Endothelial cell of umbilical vein (primary cell): ENCODE data around the gene CCDC191. TPM values are rescaled to one million over a fixed set of nuclear protein-coding genes. Genes with fewer than 3 reads are reported as not detected.

Experiments
- BruUV-seq: library from RNA; stranded (reverse); fragments of 400-500 nt; replicated peaks from 2 replicates; lab custom pipeline; 2021; lab: Mats Ljungman, UMichigan
- CTCF ChIA-PET: fragments of 300-600, 350-600 bp; sonication (Branson Sonifier 250); formaldehyde crosslinking; loops from one replicate; lab custom pipeline; 2021; ENCODE audit warnings: antibody characterized with exemption, inconsistent platforms; lab: Charles Lee
- POLR2A ChIA-PET: fragments of 300-600, 350-600 bp; sonication (Branson Sonifier 250); formaldehyde crosslinking; loops from one replicate; lab custom pipeline; 2021; ENCODE audit warnings: antibody characterized with exemption, inconsistent platforms; lab: Charles Lee
- DNase-seq: peaks from one replicate; pipeline ENCODE4 v3.0.0-alpha.2; 2011; ENCODE audit warnings: low read depth, low spot score
- FAIRE-seq: peaks from 2 replicates; lab custom pipeline; 2011; peaks lifted over from hg19 to GRCh38; lab: Jason Lieb, UNC
- H2AFZ ChIP-seq: 2 replicates; pipeline ENCODE4 v1.6.0; 2012; ENCODE audit warnings: low read depth, low read length, control low read depth, inconsistent platforms
- H3K27ac ChIP-seq: 2 replicates; pipeline ENCODE4 v1.5.1; 2011; ENCODE audit warnings: low read depth, mild to moderate bottlenecking, control low read depth, low read length, moderate library complexity; ENCODE audit not compliant: insufficient read depth
- H3K27me3 ChIP-seq, 2 experiments: 2 replicates each; pipeline versions ENCODE4 v1.6.0 to v1.6.1; 2011; ENCODE audit warnings: low read length in 2 of 2, mixed read lengths in 1 of 2; ENCODE audit not compliant: control insufficient read depth in 2 of 2, insufficient read depth in 2 of 2
- H3K36me3 ChIP-seq, 2 experiments: 2 replicates in 1 of 2; 3 replicates in 1 of 2; pipeline ENCODE4 v1.5.1; 2011; ENCODE audit warnings: low read length in 2 of 2, mild to moderate bottlenecking in 1 of 2, moderate library complexity in 1 of 2; ENCODE audit not compliant: control insufficient read depth in 2 of 2, insufficient read depth in 2 of 2; ENCODE audit errors: extremely low read depth in 1 of 2
- H3K4me1 ChIP-seq: 3 replicates; pipeline ENCODE4 v1.5.1; 2011; ENCODE audit warnings: mild to moderate bottlenecking, low read length; ENCODE audit not compliant: control insufficient read depth, insufficient read depth; ENCODE audit errors: extremely low read depth
- H3K4me2 ChIP-seq: 2 replicates; pipeline ENCODE4 v1.6.1; 2011; ENCODE audit warnings: low read length, control low read depth, mixed read lengths; ENCODE audit not compliant: insufficient read depth
- H3K4me3 ChIP-seq, 3 experiments: fragments of 200-600 bp in 1 of 3; sonication (generic), shearing (Covaris generic) in 1 of 3; replicated peaks in 1 of 3; 2 replicates each; pipeline ENCODE4 v1.5.1; 2011 to 2016; ENCODE audit warnings: control low read depth in 3 of 3, low read length in 3 of 3, mild to moderate bottlenecking in 2 of 3, inconsistent platforms in 1 of 3, low read depth in 1 of 3, moderate library complexity in 1 of 3; ENCODE audit not compliant: insufficient read depth in 1 of 3
- H3K79me2 ChIP-seq: 2 replicates; pipeline ENCODE4 v1.6.0; 2012; ENCODE audit warnings: low read length, inconsistent platforms; ENCODE audit not compliant: control insufficient read depth, insufficient read depth
- H3K9ac ChIP-seq: replicated peaks from 2 replicates; pipeline ENCODE3; 2011; ENCODE audit warnings: low read length, control low read depth; ENCODE audit not compliant: insufficient read depth; ENCODE audit errors: extremely low read depth
- H3K9me1 ChIP-seq: replicated peaks from 3 replicates; pipeline ENCODE4 v1.6.0; 2011; ENCODE audit warnings: mild to moderate bottlenecking, low read length; ENCODE audit not compliant: control insufficient read depth, insufficient read depth; ENCODE audit errors: extremely low read depth
- H3K9me3 ChIP-seq: replicated peaks from 2 replicates; pipeline ENCODE4 v1.5.1; 2012; ENCODE audit warnings: low read length, inconsistent platforms; ENCODE audit not compliant: control insufficient read depth, insufficient read depth
- H4K20me1 ChIP-seq: replicated peaks from 2 replicates; pipeline ENCODE3; 2011; ENCODE audit warnings: mild to moderate bottlenecking, low read length; ENCODE audit not compliant: control insufficient read depth, insufficient read depth; ENCODE audit errors: extremely low read depth
- FOS ChIP-seq: IDR thresholded peaks from 2 replicates; pipeline ENCODE4 v1.6.1; 2011; ENCODE audit warnings: mild to moderate bottlenecking, low read length, moderate library complexity, borderline replicate concordance; ENCODE audit not compliant: insufficient read depth
- GATA2 ChIP-seq: IDR thresholded peaks from 2 replicates; pipeline ENCODE4 v1.7.0; 2011; ENCODE audit warnings: low read depth, mild to moderate bottlenecking, moderate library complexity, mixed read lengths, low read length; ENCODE audit not compliant: insufficient read length, insufficient read depth
- JUN ChIP-seq: IDR thresholded peaks from 2 replicates; pipeline ENCODE4 v1.6.1; 2011; ENCODE audit warnings: borderline replicate concordance, low read depth; ENCODE audit not compliant: insufficient read length, insufficient read depth
- MYC ChIP-seq: IDR thresholded peaks from one replicate; pipeline ENCODE4 v1.6.1; 2011; ENCODE audit warnings: mild to moderate bottlenecking, low read depth, low read length
- POLR2A ChIP-seq: IDR thresholded peaks from 2 replicates; pipeline ENCODE4 v1.6.1; 2012; ENCODE audit warnings: low read depth, mild to moderate bottlenecking, control low read depth, low read length
- POLR2AphosphoS5 ChIP-seq: IDR thresholded peaks from 2 replicates; pipeline ENCODE4 v1.6.1; 2012; ENCODE audit warnings: low read depth, mild to moderate bottlenecking, control low read depth, low read length, moderate library complexity; ENCODE audit not compliant: insufficient read depth
- dilution Hi-C: fragments of 300-500 bp; cut with MboI; formaldehyde crosslinking; loops from one replicate; pipeline ENCODE4 v1.15.0; 2019; ENCODE audit warnings: low sequenced_read_pairs; ENCODE audit not compliant: extremely low pct_ligation_motif_present
- intact Hi-C: fragments of 100-400 bp; cut with micrococcal nuclease; formaldehyde crosslinking; loops from one replicate; pipeline ENCODE4 v1.10.0; 2022
- polyA plus RNA-seq, 4 experiments: library from polyadenylated mRNA; depleted of rRNA in 3 of 4; stranded (reverse) in 3 of 4; unstranded in 1 of 4; fragments of >200 nt; gene quantifications; 2 replicates each; pipeline versions ENCODE4 v1.2.1 to v1.2.3, GENCODE V29; 2011 to 2012; ENCODE audit warnings: missing spikeins in 1 of 4
- total RNA-seq: library from RNA; stranded (reverse); gene quantifications from 2 replicates; pipeline ENCODE4 v1.2.3, GENCODE V29; 2021
- TF ChIP-seq, protein P1 (sequence below): IDR thresholded peaks from 2 replicates; pipeline ENCODE4 v1.6.1; 2011; ENCODE audit not compliant: insufficient read depth, insufficient read length
- TF ChIP-seq, protein P2 (sequence below), 2 donors: IDR thresholded peaks; 1 replicate in 1 of 2; 2 replicates in 1 of 2; pipeline ENCODE4 v1.5.1; 2011; ENCODE audit warnings: low read length in 2 of 2, mild to moderate bottlenecking in 2 of 2, moderate library complexity in 2 of 2, control low read depth in 1 of 2, inconsistent platforms in 1 of 2, low read depth in 1 of 2; ENCODE audit not compliant: insufficient read depth in 1 of 2; ENCODE audit errors: extremely low read depth in 1 of 2

Gene CCDC191
- total and polyA plus RNA-seq, 2 donors (not counting 3 experiments of a cell fraction or from before 2014, with no cell fraction given): 1.7 to 4.9 TPM

GRCh38 chr3:114092151-114093015 is 36.1 kb upstream of the CCDC191 start:
- dilution Hi-C loops (no loop called here), intact Hi-C loops (loop anchor here (1.0 to 2.0 kb wide), 3 partner anchors 30 to 60 kb away; partner anchors contain the start of genes CCDC191 and QTRT2)
- ChIA-PET POLR2A (interaction anchor here (0.8 to 1.1 kb wide), 2 partner anchors 8 to 30 kb away, joined by 3 to 4 read pairs; no protein-coding TSS in a partner anchor), CTCF (interaction anchor here (0.6 to 2.2 kb wide), 7 partner anchors 16 to 247 kb away, joined by 3 to 15 read pairs (median 4); no protein-coding TSS in a partner anchor)
- H3K27ac ChIP-seq: peak overlapping the region; percentile 86
- H4K20me1 ChIP-seq: no peaks in the 10 kb centered on the region
- BruUV-seq: TSS peak; percentile 69
- FAIRE-seq: peak; percentile 85
- DNase-seq: peak; percentile 81
- no peaks in the 10 kb centered on the region for H3K9me1 ChIP-seq
- no peaks in the 10 kb centered on the region for H3K27me3 ChIP-seq
- peak overlapping the region; percentile 62 for H3K9ac ChIP-seq
- H3K36me3 ChIP-seq: no peaks in the 10 kb centered on the region
- H3K4me2 ChIP-seq: peak overlapping the region; percentile 93
- H3K9me3 ChIP-seq: no peaks in the 10 kb centered on the region
- H3K4me3 ChIP-seq: peak overlapping the region in 1 of 3 experiments; percentile 41
- TF ChIP-seq, protein P1, sequence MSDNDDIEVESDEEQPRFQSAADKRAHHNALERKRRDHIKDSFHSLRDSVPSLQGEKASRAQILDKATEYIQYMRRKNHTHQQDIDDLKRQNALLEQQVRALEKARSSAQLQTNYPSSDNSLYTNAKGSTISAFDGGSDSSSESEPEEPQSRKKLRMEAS: no peak
- no peak for TF ChIP-seq FOS
- TF ChIP-seq POLR2AphosphoS5: no peak
- no peak for TF ChIP-seq MYC
- TF ChIP-seq GATA2: peak; percentile 91
- TF ChIP-seq, protein P2, sequence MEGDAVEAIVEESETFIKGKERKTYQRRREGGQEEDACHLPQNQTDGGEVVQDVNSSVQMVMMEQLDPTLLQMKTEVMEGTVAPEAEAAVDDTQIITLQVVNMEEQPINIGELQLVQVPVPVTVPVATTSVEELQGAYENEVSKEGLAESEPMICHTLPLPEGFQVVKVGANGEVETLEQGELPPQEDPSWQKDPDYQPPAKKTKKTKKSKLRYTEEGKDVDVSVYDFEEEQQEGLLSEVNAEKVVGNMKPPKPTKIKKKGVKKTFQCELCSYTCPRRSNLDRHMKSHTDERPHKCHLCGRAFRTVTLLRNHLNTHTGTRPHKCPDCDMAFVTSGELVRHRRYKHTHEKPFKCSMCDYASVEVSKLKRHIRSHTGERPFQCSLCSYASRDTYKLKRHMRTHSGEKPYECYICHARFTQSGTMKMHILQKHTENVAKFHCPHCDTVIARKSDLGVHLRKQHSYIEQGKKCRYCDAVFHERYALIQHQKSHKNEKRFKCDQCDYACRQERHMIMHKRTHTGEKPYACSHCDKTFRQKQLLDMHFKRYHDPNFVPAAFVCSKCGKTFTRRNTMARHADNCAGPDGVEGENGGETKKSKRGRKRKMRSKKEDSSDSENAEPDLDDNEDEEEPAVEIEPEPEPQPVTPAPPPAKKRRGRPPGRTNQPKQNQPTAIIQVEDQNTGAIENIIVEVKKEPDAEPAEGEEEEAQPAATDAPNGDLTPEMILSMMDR (IDR thresholded peaks at IDR 0.05; ENCODE audit: extremely low read depth in 1 of 2, insufficient read depth in 1 of 2, low read depth in 1 of 2, low read length in 2 of 2): no peak
- peak; percentile 38 for TF ChIP-seq POLR2A
- TF ChIP-seq JUN: peak; percentile 16
- H3K4me1 ChIP-seq: peaks cover 26% of the 10 kb centered on the region
- peak overlapping the region; percentile 95 for H2AFZ ChIP-seq
- no peaks in the 10 kb centered on the region for H3K79me2 ChIP-seq
